Dendritic cell treated with granulocyte-macrophage colony-stimulating factor and Interleukin-4, amounts not matched to agents 40 ng/mL and 50 ng/mL, for 4 days (primary cell): ENCODE measurements around the gene GATM.

Experiments
- H3K27ac Mint-ChIP-seq: one replicate; pipeline ENCODE4 v1.8.0; 2022; ENCODE audit warnings: mild to moderate bottlenecking, mixed read lengths
- H3K27me3 Mint-ChIP-seq: one replicate; pipeline ENCODE4 v1.8.0; 2022; ENCODE audit warnings: mild to moderate bottlenecking, mixed read lengths
- H3K36me3 Mint-ChIP-seq: one replicate; pipeline ENCODE4 v1.8.0; 2022; ENCODE audit warnings: low read depth, mixed read lengths
- H3K4me1 Mint-ChIP-seq: one replicate; pipeline ENCODE4 v1.8.0; 2022; ENCODE audit warnings: low read depth, mixed read lengths
- H3K4me3 Mint-ChIP-seq: one replicate; pipeline ENCODE4 v1.8.0; 2022; ENCODE audit warnings: mild to moderate bottlenecking, moderate library complexity, mixed read lengths
- H3K9me3 Mint-ChIP-seq: one replicate; pipeline ENCODE4 v1.8.0; 2022; ENCODE audit warnings: mixed read lengths
- intact Hi-C: fragments of 100-400 bp; cut with micrococcal nuclease; formaldehyde crosslinking; loops from one replicate; pipeline ENCODE4 v1.15.0; 2022

The GATM gene

DNA sequence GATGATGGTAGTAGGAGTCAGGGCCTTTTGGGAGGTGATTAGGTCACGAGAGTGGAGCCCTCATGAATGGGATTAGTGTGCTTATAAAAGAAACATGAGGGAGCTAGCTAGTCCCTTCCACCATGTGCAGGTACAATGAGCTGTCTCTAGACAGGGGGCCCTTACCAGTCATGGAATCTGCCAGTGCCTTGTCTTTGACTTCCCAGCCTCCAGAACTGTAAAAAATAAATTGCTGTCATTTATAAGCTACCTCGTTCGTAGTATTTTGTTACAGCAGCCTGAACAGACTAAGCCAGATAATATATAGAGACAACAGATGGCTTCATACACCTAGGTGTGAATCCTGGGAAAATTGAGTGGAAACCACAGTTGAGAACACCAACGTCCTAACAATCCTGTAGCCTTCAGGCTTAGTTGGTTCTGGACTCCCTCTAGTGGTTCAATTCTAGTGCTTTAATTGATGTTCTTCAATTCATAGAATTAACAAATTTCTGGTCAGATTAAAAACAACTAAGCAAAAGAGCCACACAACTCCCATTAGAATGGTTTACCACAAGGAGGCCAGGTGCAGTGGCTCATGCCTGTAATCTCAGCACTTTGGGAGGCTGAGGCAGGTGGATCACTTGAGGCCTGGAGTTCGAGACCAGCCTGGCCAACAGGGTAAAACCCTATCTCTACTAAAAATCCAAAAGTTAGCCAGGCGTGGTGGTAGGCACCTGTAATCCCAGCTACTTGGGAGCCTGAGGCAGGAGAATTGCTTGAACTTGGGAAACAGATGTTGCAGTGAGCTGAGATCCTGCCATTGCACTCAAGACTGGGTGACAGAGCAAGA is 21.3 kb upstream of the GATM start:
- H3K4me1 Mint-ChIP-seq: peaks cover 24% of the 10 kb centered on the region
- no peaks in the 10 kb centered on the region for H3K9me3 Mint-ChIP-seq
- peaks cover 17% of the 10 kb centered on the region for H3K36me3 Mint-ChIP-seq
- no peak overlapping the region for H3K27ac Mint-ChIP-seq
- peaks cover 9% of the 10 kb centered on the region for H3K27me3 Mint-ChIP-seq
- H3K4me3 Mint-ChIP-seq: no peak overlapping the region
- intact Hi-C loops: loop anchor here (1.0 kb wide), 2 partner anchors 92 to 193 kb away; no protein-coding TSS in a partner anchor

- Mint-ChIP-seq H3K4me1 (peaks cover 31% of the 10 kb centered on the region), H3K27ac (peak overlapping the region; percentile 17), H3K27me3 (peaks cover 12% of the 10 kb centered on the region), H3K4me3 (no peak overlapping the region), H3K9me3 (no peaks in the 10 kb centered on the region), H3K36me3 (no peaks in the 10 kb centered on the region)
- intact Hi-C loops: no loop called here
These were observed 18.8 kb upstream of the GATM start for GRCh38 chr15:45397116-45397665.

DNA sequence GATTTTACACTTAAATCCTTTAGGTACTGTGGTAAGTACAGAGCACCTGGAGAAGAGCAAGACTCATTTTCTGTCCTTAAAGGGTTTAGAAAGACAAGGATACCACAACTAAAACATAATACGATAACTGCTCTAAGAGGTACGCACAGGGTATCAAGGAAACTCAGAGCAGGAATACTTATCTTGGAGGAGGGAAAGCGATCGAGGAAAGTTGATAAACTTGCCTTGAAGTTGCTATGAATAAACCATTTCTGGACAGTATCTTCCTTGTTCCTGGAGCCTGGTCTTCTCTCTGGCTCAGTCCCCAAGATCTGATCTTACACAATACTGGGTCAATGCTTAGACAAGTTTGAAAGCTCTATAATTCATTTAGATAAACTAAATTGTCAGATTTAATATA is 17.6 kb upstream of the GATM start:
- Mint-ChIP-seq H3K9me3 (no peaks in the 10 kb centered on the region), H3K36me3 (no peaks in the 10 kb centered on the region), H3K27me3 (peaks cover 12% of the 10 kb centered on the region), H3K27ac (no peak overlapping the region), H3K4me3 (no peak overlapping the region), H3K4me1 (peaks cover 30% of the 10 kb centered on the region)
- intact Hi-C loops: no loop called here

- H3K27ac Mint-ChIP-seq: no peak overlapping the region
These were observed 16.3 kb upstream of the GATM start for GRCh38 chr15:45394681-45395080.

DNA sequence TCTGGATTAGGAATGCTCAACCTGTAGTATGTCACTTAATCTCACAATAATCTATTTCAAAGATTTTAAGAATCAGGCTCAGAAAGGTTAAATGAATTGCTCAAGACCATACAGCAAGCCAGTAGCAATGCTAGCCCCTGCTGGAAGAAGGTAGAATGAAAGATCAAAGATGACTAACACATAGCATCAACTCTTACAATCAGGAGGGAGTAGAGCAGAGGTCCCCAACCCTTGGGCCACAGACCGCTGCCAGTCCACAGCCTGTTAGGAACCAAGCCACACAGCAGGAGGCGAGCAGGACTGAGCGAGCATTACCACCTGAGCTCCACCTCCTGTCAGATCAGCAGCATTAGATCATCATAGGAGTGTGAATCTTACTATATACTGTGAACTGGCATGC is 15.5 kb upstream of the GATM start:
- no peaks in the 10 kb centered on the region for H3K9me3 Mint-ChIP-seq
- no peaks in the 10 kb centered on the region for H3K36me3 Mint-ChIP-seq
- H3K27me3 Mint-ChIP-seq: peaks cover 15% of the 10 kb centered on the region
- peak overlapping the region; percentile 45 for H3K27ac Mint-ChIP-seq
- H3K4me3 Mint-ChIP-seq: no peak overlapping the region
- intact Hi-C loops: no loop called here
- H3K4me1 Mint-ChIP-seq: peaks cover 39% of the 10 kb centered on the region

More at GRCh38 chr15:45394681-45395080, 16.3 kb upstream of the GATM start:
- intact Hi-C loops: no loop called here
- Mint-ChIP-seq H3K9me3 (no peaks in the 10 kb centered on the region), H3K4me3 (no peak overlapping the region), H3K27me3 (peaks cover 15% of the 10 kb centered on the region), H3K36me3 (no peaks in the 10 kb centered on the region), H3K4me1 (peaks cover 34% of the 10 kb centered on the region)

GRCh38 chr15:45392584-45392855 is 14.2 kb upstream of the GATM start:
- Mint-ChIP-seq H3K4me3 (no peak overlapping the region), H3K9me3 (no peaks in the 10 kb centered on the region), H3K4me1 (peaks cover 39% of the 10 kb centered on the region), H3K36me3 (no peaks in the 10 kb centered on the region), H3K27me3 (peaks cover 19% of the 10 kb centered on the region), H3K27ac (peak overlapping the region; percentile 85)
- intact Hi-C loops: loop anchor here (1.0 kb wide), 1 partner anchor 14 kb away; the partner anchor contains the start of gene GATM

- intact Hi-C loops: loop anchor here (1.0 kb wide), 1 partner anchor 14 kb away; the partner anchor contains the start of gene GATM
- no peaks in the 10 kb centered on the region for H3K36me3 Mint-ChIP-seq
- H3K4me3 Mint-ChIP-seq: no peak overlapping the region
- H3K9me3 Mint-ChIP-seq: no peaks in the 10 kb centered on the region
- H3K4me1 Mint-ChIP-seq: peaks cover 40% of the 10 kb centered on the region
- H3K27ac Mint-ChIP-seq: peak overlapping the region; percentile 85
- H3K27me3 Mint-ChIP-seq: peaks cover 19% of the 10 kb centered on the region
These were observed 13.6 kb upstream of the GATM start for GRCh38 chr15:45391746-45392583.

DNA sequence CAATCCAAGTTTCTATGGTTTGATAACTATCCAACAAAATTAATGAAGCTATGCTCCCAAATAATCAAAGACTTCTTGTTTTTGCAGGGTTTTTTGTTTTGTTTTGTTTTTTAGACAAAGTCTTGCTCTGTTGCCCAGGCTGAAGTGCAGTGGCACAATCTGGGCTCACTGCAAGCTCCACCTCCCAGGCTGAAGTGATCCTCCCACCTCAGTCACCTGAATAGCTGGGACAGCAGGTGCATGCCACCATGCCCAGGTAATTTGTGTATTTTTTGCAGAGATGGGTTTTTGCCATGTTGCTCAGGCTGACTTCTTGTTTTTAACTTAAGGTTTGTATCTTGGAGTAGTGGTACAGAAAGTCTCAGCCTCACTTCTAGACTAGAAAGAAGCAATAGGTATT is 11.0 kb upstream of the GATM start:
- Mint-ChIP-seq H3K27me3 (peaks cover 10% of the 10 kb centered on the region), H3K4me3 (no peak overlapping the region), H3K9me3 (no peaks in the 10 kb centered on the region), H3K4me1 (peaks cover 50% of the 10 kb centered on the region), H3K36me3 (no peaks in the 10 kb centered on the region), H3K27ac (no peak overlapping the region)
- intact Hi-C loops: loop anchor here (10.0 kb wide), 1 partner anchor 55 kb away; no protein-coding TSS in a partner anchor

DNA sequence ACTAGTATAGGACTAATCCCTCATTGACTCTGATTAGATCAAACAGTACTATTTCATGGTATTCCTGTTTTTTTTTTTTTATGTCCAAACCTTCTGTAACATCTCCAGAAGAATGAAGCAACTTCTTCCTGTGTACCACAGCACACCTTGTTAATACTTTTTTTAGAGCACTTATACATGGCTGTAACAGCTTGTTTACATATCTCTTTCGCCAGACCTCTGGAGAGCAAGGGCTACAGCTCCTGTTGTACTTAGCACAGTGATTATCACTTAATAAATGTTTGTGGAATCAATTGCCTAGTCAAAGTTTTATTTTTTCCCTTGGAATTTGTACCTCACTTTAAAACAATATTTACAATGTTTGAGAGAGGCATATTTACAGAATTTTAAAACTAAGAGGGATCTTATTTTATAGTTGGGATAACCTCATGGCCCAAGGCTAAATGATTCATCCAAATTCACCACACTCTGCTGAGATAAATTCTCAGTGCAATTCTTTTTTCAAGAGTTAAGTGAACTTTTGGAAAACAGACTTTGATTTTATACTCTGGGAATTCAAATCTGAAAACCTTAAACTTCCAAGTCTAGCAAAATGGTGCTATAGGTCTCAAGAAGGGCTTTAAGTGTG is 9.2 kb upstream of the GATM start:
- intact Hi-C loops: loop anchor here (10.0 kb wide), 1 partner anchor 53 kb away; no protein-coding TSS in a partner anchor
- Mint-ChIP-seq H3K27me3 (peaks cover 8% of the 10 kb centered on the region), H3K4me1 (peaks cover 41% of the 10 kb centered on the region)

GRCh38 chr15:45386974-45387373 is 8.6 kb upstream of the GATM start:
- H3K27me3 Mint-ChIP-seq: peaks cover 13% of the 10 kb centered on the region
- intact Hi-C loops: loop anchor here (10.0 kb wide), 1 partner anchor 52 kb away; no protein-coding TSS in a partner anchor
- H3K4me1 Mint-ChIP-seq: peaks cover 36% of the 10 kb centered on the region
- no peaks in the 10 kb centered on the region for H3K36me3 Mint-ChIP-seq
- no peak overlapping the region for H3K27ac Mint-ChIP-seq
- H3K4me3 Mint-ChIP-seq: no peak overlapping the region
- H3K9me3 Mint-ChIP-seq: no peaks in the 10 kb centered on the region

More for the DNA sequence above, 9.2 kb upstream of the GATM start:
- Mint-ChIP-seq H3K4me3 (no peak overlapping the region), H3K36me3 (no peaks in the 10 kb centered on the region), H3K9me3 (no peaks in the 10 kb centered on the region), H3K27ac (no peak overlapping the region)

GRCh38 chr15:45386420-45386819 is 8.1 kb upstream of the GATM start:
- Mint-ChIP-seq H3K4me3 (no peak overlapping the region), H3K36me3 (no peaks in the 10 kb centered on the region), H3K27me3 (peaks cover 16% of the 10 kb centered on the region), H3K27ac (no peak overlapping the region), H3K4me1 (peaks cover 31% of the 10 kb centered on the region), H3K9me3 (no peaks in the 10 kb centered on the region)
- intact Hi-C loops: loop anchor here (10.0 kb wide), 1 partner anchor 52 kb away; no protein-coding TSS in a partner anchor

DNA sequence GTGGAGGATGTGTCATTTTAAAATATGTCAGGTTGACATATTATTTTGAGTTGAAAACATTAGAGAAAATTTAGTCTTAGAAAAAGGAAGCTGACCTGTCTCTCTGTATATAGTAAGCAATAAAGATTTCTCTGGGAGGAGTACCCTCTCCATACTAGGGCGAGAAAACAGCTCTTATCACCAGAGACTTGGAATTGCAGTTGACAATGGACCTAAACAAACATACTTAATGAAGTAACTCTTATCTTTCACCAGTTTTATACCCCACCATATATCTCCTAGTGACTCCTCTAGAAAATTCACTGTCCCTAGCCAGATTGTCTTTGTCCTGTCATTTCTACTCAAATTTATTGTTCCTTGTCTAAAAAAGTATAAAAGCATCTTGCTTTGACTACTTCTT is 7.2 kb upstream of the GATM start:
- Mint-ChIP-seq H3K27me3 (peaks cover 24% of the 10 kb centered on the region), H3K36me3 (no peaks in the 10 kb centered on the region), H3K27ac (no peak overlapping the region), H3K9me3 (no peaks in the 10 kb centered on the region), H3K4me1 (peaks cover 30% of the 10 kb centered on the region), H3K4me3 (no peak overlapping the region)
- intact Hi-C loops: loop anchor here (10.0 kb wide), 1 partner anchor 51 kb away; no protein-coding TSS in a partner anchor

GRCh38 chr15:45384700-45385099 is 6.4 kb upstream of the GATM start:
- H3K4me1 Mint-ChIP-seq: peaks cover 22% of the 10 kb centered on the region
- no peaks in the 10 kb centered on the region for H3K9me3 Mint-ChIP-seq
- H3K27me3 Mint-ChIP-seq: peaks cover 27% of the 10 kb centered on the region
- intact Hi-C loops: loop anchor here (10.0 kb wide), 1 partner anchor 50 kb away; no protein-coding TSS in a partner anchor
- H3K36me3 Mint-ChIP-seq: no peaks in the 10 kb centered on the region
- no peak overlapping the region for H3K4me3 Mint-ChIP-seq
- H3K27ac Mint-ChIP-seq: no peak overlapping the region
